AG10803 (cell line): ENCODE results near the gene DNAJC5G.

Experiments
- DNase-seq: peaks from one replicate; pipeline ENCODE4 v3.0.0; 2010; ENCODE audit warnings: low read depth
- H3K4me3 ChIP-seq: 2 replicates; pipeline ENCODE4 v1.5.1; 2011; ENCODE audit warnings: mild to moderate bottlenecking, low read length, control low read depth
- TF ChIP-seq, protein P1 (sequence below): conservative IDR thresholded peaks from 2 replicates; pipeline ENCODE4 v1.5.1; 2011; ENCODE audit warnings: mild to moderate bottlenecking, low read length, control low read depth, inconsistent platforms

Gene DNAJC5G

DNA sequence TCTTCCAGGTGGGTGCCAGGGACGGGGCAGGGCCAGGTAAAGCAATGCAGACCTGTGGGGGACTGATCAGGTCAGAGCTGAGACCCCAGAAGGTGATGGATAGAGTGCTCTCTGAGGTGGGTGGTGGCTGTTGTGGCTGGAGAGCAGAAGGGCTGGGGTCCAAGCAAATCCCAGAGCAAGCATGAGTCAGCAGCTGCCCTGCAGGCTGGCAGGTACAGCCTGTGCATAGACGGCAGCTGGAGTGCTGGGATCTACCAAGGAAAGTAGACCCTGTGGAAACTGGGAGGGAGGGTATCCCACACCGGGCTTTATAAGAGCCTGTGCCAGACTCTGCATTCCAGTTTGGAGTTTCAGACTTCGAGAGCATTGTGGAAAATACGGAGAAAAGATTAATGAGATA is 7.7 kb downstream of the DNAJC5G start:
- DNase-seq = no peak
- TF ChIP-seq, protein P1, sequence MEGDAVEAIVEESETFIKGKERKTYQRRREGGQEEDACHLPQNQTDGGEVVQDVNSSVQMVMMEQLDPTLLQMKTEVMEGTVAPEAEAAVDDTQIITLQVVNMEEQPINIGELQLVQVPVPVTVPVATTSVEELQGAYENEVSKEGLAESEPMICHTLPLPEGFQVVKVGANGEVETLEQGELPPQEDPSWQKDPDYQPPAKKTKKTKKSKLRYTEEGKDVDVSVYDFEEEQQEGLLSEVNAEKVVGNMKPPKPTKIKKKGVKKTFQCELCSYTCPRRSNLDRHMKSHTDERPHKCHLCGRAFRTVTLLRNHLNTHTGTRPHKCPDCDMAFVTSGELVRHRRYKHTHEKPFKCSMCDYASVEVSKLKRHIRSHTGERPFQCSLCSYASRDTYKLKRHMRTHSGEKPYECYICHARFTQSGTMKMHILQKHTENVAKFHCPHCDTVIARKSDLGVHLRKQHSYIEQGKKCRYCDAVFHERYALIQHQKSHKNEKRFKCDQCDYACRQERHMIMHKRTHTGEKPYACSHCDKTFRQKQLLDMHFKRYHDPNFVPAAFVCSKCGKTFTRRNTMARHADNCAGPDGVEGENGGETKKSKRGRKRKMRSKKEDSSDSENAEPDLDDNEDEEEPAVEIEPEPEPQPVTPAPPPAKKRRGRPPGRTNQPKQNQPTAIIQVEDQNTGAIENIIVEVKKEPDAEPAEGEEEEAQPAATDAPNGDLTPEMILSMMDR = no peak
- H3K4me3 ChIP-seq = no peak overlapping the region

DNA sequence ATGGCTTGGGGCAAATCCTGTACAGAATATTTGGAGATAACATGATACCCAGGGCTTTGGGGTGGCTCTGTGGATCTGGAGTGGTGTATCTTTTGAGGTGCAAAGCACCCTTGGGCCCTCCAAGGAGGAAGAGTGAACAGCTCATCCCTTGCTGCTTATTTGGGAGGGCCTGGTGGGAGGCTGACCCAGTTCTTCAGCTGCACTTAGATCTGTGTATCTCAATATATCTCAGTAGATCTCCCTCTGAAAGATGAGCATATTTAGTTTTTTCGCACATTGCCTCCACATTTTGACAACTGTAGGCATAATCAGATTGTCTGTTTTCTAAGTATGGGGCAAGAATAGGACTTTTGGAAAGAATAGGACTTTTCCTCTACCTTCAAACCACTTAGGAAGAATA is 9.8 kb downstream of the DNAJC5G start:
- DNase-seq = no peak
- no peak overlapping the region for H3K4me3 ChIP-seq
- TF ChIP-seq, protein P1 = no peak

DNA sequence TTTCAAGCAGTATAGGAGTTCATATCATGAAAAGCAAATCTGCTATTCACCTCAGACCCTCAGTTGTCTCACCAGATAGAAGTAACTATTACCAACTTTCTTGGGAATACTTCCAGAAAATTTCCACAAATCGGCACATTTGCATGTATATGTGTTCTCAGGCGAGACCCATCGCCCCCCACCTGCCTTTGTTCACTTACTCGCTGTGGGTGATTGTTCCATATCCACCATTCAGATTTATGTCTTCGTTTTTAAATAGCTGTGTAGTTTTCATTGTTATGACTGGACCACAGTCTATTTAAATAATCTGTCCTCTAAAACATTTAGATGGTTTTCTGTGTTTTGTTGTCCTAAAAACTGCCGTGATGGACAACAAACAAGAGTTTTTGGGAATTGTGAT is 10.2 kb downstream of the DNAJC5G start:
- no peak for DNase-seq
- TF ChIP-seq, protein P1 = no peak
- no peak overlapping the region for H3K4me3 ChIP-seq

DNA sequence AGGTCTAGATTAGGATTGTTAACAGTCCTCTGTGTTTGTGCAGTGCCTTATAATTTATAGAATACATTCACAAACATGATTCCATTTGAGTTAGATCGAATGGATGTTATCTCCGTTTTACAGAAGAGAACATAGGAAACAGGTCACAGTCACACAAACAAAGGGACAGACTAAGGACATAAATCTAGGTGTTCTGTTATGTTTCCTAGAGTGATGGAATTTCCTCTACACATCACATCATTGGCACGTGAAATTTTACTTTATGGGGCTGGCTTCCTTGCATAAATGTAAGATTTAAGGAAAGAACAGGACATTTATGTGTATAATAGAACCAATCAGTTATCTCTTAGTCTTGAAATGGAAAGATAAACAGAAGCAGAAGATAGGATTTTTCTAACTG is 13.4 kb downstream of the DNAJC5G start:
- TF ChIP-seq, protein P1 = no peak
- H3K4me3 ChIP-seq = no peak overlapping the region
- DNase-seq = no peak

DNA sequence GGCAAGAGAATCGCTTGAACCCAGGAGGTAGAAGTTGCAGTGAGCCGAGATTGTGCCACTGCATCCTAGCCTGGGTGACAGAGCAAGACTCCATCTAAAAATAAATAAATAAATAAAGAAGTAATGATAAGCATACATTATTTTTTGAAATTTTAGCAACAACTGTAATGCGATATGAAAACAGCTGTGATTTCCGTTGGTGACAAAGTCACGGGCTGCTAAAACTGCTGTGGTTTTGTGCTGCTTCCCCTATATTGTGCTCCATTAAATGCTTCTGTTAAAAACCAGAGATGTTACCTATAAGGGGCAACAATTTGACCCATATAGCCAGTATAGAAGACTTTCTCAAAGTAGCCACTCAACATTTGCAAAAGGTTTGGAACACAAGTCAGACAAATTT is 15.3 kb downstream of the DNAJC5G start:
- TF ChIP-seq, protein P1 = no peak
- no peak overlapping the region for H3K4me3 ChIP-seq
- no peak for DNase-seq

DNA sequence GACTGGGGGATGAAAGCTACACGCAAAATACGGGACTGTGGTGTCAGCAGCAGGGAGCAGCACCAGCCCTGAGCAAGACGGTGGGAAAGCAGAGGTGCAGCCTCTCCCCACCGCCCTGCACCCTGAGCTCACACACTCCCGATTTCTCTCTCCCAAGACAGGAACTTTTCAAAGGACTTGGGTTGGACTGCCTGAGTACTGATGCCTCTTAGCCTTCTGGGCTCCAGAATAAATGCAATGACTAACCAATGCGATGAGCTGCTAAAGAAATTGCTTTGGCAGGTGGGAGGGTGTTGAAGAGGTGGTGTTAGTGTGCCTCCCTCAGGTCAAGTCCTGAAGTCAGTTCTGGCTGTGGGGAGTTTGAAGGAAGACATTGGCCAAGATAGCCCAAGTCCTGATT is 16.6 kb downstream of the DNAJC5G start:
- no peak for DNase-seq

DNA sequence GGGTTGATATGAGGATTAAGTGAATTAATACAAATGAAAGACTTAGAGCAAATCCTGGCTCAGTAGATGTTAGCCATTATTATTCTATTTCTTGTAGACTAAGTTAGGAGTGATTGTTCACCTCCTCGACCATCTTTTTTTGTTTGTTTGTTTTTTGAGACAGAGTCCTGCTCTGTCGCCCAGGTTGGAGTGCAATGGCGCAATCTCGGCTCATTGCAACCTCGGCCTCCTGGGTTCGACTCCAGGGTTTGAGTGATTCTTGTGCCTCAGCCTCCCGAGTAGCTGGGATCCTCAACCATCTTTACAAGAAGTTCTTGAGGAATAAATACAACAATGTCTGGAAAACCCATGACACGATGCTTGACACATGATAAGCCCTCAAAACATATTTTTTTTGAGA is 19.7 kb downstream of the DNAJC5G start:
- TF ChIP-seq, protein P1 = no peak
- no peak for DNase-seq
- H3K4me3 ChIP-seq = no peak overlapping the region

More for the DNA sequence above, 16.6 kb downstream of the DNAJC5G start:
- H3K4me3 ChIP-seq = no peak overlapping the region
- TF ChIP-seq, protein P1 = no peak
